Measurements from ENCODE around the gene OR2T1. TPM values are rescaled to one million over a fixed set of nuclear protein-coding genes. Genes with fewer than 3 reads are reported as not detected.

OR2T1 gene, protein sequence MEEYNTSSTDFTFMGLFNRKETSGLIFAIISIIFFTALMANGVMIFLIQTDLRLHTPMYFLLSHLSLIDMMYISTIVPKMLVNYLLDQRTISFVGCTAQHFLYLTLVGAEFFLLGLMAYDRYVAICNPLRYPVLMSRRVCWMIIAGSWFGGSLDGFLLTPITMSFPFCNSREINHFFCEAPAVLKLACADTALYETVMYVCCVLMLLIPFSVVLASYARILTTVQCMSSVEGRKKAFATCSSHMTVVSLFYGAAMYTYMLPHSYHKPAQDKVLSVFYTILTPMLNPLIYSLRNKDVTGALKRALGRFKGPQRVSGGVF
- not detected in 5 replicates for total RNA-seq (2022; extraction: Qiagen RNA extraction)

DNA sequence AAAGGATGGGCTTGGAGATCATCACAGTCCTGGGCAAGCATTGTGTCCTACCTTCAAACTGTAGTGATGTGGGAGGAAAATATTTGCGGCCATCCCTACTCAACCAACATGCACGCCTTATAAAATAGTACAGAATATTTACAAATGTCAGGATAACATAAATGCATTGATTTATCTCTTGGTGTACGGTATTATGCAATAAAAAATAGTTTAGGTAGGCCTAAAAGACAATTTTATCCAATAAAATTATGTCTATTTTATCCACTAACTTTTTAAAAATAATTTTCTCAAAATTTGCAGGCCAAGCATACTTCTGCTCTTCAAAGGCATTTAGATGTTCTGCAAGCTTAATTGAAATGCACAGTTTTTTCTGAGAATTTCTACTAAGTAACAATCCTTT lies at the start of gene OR2T1:
Gene OR2T1 (plus strand): TSS at position 301 of the 400 bp plus-strand sequence. CDS start 3,100 bp downstream, outside the sequence.

DNA sequence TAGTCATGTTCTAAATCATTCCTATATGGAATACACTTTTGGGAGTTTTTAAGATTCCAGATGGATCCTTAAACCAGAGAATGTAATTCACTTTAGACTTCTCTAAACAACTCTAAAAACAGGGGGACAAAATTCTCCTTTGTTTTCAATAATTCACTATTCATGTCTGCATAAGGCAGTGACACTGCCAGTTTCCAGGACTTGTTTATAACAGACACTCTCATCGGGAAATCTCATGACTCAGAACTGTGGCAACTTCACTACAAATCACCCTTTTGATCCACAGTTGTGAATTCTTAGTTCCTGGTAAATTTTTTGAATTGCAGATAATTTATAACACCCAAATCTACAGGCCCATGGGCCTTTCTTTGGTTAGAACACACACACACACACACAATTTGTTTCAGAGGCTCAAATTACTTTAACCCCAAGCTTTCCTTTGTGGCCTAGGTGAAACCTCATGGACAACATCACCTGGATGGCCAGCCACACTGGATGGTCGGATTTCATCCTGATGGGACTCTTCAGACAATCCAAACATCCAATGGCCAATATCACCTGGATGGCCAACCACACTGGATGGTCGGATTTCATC lies 41.6 kb upstream of the OR2T1 start, which contains the start of gene OR2T4:
Gene OR2T4 (plus strand): TSS at position 545 of the 595 bp plus-strand sequence. CDS start 0 bp downstream, at position 545.

DNA sequence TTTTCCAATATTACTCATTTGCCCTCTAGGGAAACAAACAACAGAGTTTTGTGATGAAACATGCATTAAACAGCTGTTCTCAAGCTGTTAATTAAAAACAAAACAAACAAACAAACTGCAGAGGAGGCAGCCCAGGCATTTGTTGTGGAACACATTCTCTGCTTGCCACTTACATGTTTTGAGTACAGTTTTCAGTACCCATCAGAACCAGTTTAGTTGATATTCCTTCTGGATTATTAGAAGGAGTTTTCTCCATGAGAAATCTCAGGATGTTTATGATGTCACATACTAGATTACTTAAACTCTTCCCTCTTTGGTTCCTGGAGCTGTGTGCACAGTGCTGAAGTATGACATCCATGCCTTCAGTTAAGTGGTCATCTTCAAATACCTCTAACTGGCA lies 27.4 kb upstream of the OR2T1 start, which contains the start of gene OR2T6:
Gene OR2T6 (plus strand): TSS at position 301 of the 400 bp plus-strand sequence. CDS start 11,863 bp downstream, outside the sequence.

DNA sequence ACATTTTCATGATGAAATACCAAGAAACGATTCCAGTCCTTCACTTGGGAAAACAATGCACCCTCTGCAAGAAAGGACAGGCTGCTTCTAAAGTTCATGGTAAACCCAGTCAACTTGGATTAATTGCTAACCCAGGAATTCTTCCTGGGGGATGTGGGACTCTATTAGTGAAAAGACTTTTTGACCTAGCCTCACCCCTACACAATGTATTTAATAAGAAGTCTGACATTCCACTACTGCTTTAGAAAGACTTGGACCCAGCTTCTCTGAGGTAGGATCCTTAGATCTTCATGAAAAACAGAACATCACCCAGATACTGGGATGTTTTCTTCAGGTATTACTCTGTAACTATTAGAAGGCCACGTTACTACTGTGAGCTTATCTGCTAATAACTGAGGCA lies 42.6 kb downstream of the OR2T1 start, which contains the start of gene OR2T2:
Gene OR2T2 (plus strand): TSS at position 239 of the 400 bp plus-strand sequence. CDS start 7,161 bp downstream, outside the sequence.

Other genes starting within 250 kb of the OR2T1 start
- gene OR2M2, start 228.2 kb upstream of the OR2T1 start, total RNA-seq (2022; extraction: Qiagen RNA extraction) = not detected in 5 replicates
- gene OR2M3, start 205.8 kb upstream of the OR2T1 start, total RNA-seq (2022; extraction: Qiagen RNA extraction) = not detected in 5 replicates
- not detected in 5 replicates for gene OR2M4, start 171.6 kb upstream of the OR2T1 start, total RNA-seq (2022; extraction: Qiagen RNA extraction)
- not detected in 5 replicates for gene OR2T33, start 125.1 kb upstream of the OR2T1 start, total RNA-seq (2022; extraction: Qiagen RNA extraction)
- gene OR2T12, start 99.6 kb upstream of the OR2T1 start, total RNA-seq (2022; extraction: Qiagen RNA extraction) = not detected in 5 replicates
- not detected in 5 replicates for gene OR2M7, start 78.5 kb upstream of the OR2T1 start, total RNA-seq (2022; extraction: Qiagen RNA extraction)
- gene OR14C36, start 54.3 kb upstream of the OR2T1 start, total RNA-seq (2022; extraction: Qiagen RNA extraction) = not detected in 5 replicates
- gene OR2T4, start 41.4 kb upstream of the OR2T1 start, total RNA-seq (2022; extraction: Qiagen RNA extraction) = not detected in 5 replicates
- not detected in 5 replicates for gene OR2T6, start 27.3 kb upstream of the OR2T1 start, total RNA-seq (2022; extraction: Qiagen RNA extraction)
- not detected in 5 replicates for gene OR2T2, start 42.6 kb downstream of the OR2T1 start, total RNA-seq (2022; extraction: Qiagen RNA extraction)
- gene OR2T3, start 70.3 kb downstream of the OR2T1 start, total RNA-seq (2022; extraction: Qiagen RNA extraction) = not detected in 5 replicates
- not detected in 5 replicates for gene OR2T5, start 85.5 kb downstream of the OR2T1 start, total RNA-seq (2022; extraction: Qiagen RNA extraction)
- gene OR2G6, start 105.0 kb downstream of the OR2T1 start, total RNA-seq (2022; extraction: Qiagen RNA extraction) = not detected in 5 replicates
- gene OR2T29, start 159.7 kb downstream of the OR2T1 start, total RNA-seq (2022; extraction: Qiagen RNA extraction) = not detected in 5 replicates
- not detected in 5 replicates for gene OR2T34, start 171.7 kb downstream of the OR2T1 start, total RNA-seq (2022; extraction: Qiagen RNA extraction)
- gene OR2T10, start 194.7 kb downstream of the OR2T1 start, total RNA-seq (2022; extraction: Qiagen RNA extraction) = not detected in 5 replicates
- not detected in 5 replicates for gene OR2T11, start 232.0 kb downstream of the OR2T1 start, total RNA-seq (2022; extraction: Qiagen RNA extraction)
- gene OR2T35, start 242.2 kb downstream of the OR2T1 start, total RNA-seq (2022; extraction: Qiagen RNA extraction) = not detected in 5 replicates

Measured in A549 treated with Mapracorat at 1 μM for 4 hours (cell line).